Esophagus mucosa (tissue), 1 donor: ENCODE results near the gene MCEE. TPM values are rescaled to one million over a fixed set of nuclear protein-coding genes. Genes with fewer than 3 reads are reported as not detected.
"Not testable (repeated sequence)": the region's sequence is repeated elsewhere in the genome, so short reads cannot be mapped to it uniquely, and the experiment has no call there.

Experiments used
- ATAC-seq: fragments of 200-7000 bp; cut with Tn5 transposase; one replicate; pipeline ENCODE4 v1.9.1; 2020
- total RNA-seq: library from RNA; stranded (reverse); gene quantifications from one replicate; pipeline ENCODE4 v1.2.4, GENCODE V29; 2023
- donor health status: DM: yes; HTN: yes; CAD: no.

Gene MCEE
- total RNA-seq, 1 donor from 2014 or later, result 33.8 TPM

GRCh38 chr2:71126957-71127356 is 3.1 kb downstream of the MCEE start:
- no peak for ATAC-seq

GRCh38 chr2:71125506-71126294 is 4.3 kb downstream of the MCEE start:
- ATAC-seq, result no peak

- ATAC-seq, result peak; percentile 67
Measured at GRCh38 chr2:71122387-71123298, 7.4 kb downstream of the MCEE start.

- no peak for ATAC-seq
Measured at GRCh38 chr2:71121479-71121878, 8.6 kb downstream of the MCEE start.

GRCh38 chr2:71120195-71120594 is 9.8 kb downstream of the MCEE start:
- ATAC-seq, result peak; percentile 58

GRCh38 chr2:71117063-71117462 is 13.0 kb downstream of the MCEE start:
- no peak for ATAC-seq

GRCh38 chr2:71113843-71114242 is 16.2 kb downstream of the MCEE start:
- no peak for ATAC-seq

GRCh38 chr2:71108091-71108490 is 21.9 kb downstream of the MCEE start:
- no peak for ATAC-seq

- not testable (repeated sequence) for ATAC-seq
Measured at GRCh38 chr2:71106463-71106862, 23.6 kb downstream of the MCEE start.

- no peak for ATAC-seq
Measured at GRCh38 chr2:71103809-71104208, 26.2 kb downstream of the MCEE start.

- peak; percentile 74 for ATAC-seq
Measured at GRCh38 chr2:71102981-71103681, 26.9 kb downstream of the MCEE start.

- ATAC-seq, result peak; percentile 72
Measured at GRCh38 chr2:71101656-71102055, 28.4 kb downstream of the MCEE start.

- peak; percentile 67 for ATAC-seq
Measured at GRCh38 chr2:71100195-71100964, 29.6 kb downstream of the MCEE start.

GRCh38 chr2:71092491-71093260 is 37.4 kb downstream of the MCEE start:
- ATAC-seq, result not testable (repeated sequence)

- not testable (repeated sequence) for ATAC-seq
Measured at GRCh38 chr2:71091808-71092207, 38.2 kb downstream of the MCEE start.

GRCh38 chr2:71089475-71089874 is 40.6 kb downstream of the MCEE start:
- not testable (repeated sequence) for ATAC-seq

- ATAC-seq, result peak; percentile 77
Measured at GRCh38 chr2:71085325-71086003, 44.6 kb downstream of the MCEE start.

GRCh38 chr2:71083752-71084312 is 46.2 kb downstream of the MCEE start:
- ATAC-seq, result not testable (repeated sequence)

GRCh38 chr2:71083297-71083696 is 46.7 kb downstream of the MCEE start:
- ATAC-seq, result not testable (repeated sequence)
